HG03460 (cell line): Measurements from ENCODE around the gene METTL1.
"Not testable (repeated sequence)": the region's sequence is repeated elsewhere in the genome, so short reads cannot be mapped to it uniquely, and the experiment has no call there.

Source experiments
- ATAC-seq: cut with Tn5 transposase; IDR thresholded peaks from one replicate; pipeline ENCODE4 v1.9.1; 2021; ENCODE audit not compliant: unreplicated experiment

The METTL1 gene

GRCh38 chr12:57724936-57725740 is 46.8 kb downstream of the METTL1 start:
- no peak for ATAC-seq

- no peak for ATAC-seq
Observed at GRCh38 chr12:57724003-57724935, 47.6 kb downstream of the METTL1 start.

- no peak for ATAC-seq
Observed at GRCh38 chr12:57723630-57723962, 48.3 kb downstream of the METTL1 start.

GRCh38 chr12:57722716-57723629 is 48.9 kb downstream of the METTL1 start:
- no peak for ATAC-seq

- not testable (repeated sequence) for ATAC-seq
Observed at GRCh38 chr12:57721846-57722608, 49.9 kb downstream of the METTL1 start.

- ATAC-seq, result no peak
Observed at GRCh38 chr12:57720606-57721595, 51.0 kb downstream of the METTL1 start.

GRCh38 chr12:57719777-57720605 is 51.9 kb downstream of the METTL1 start:
- ATAC-seq, result no peak

- no peak for ATAC-seq
Observed at GRCh38 chr12:57718641-57719528, 53.0 kb downstream of the METTL1 start.
